Erythroblast (primary cell): Measurements from ENCODE around the gene ECE2.
"Not testable (repeated sequence)": the region's sequence is repeated elsewhere in the genome, so short reads cannot be mapped to it uniquely, and the experiment has no call there.

ENCODE experiments used
- GATA1 ChIP-seq: IDR thresholded peaks from 2 replicates; pipeline ENCODE4 v1.6.1; 2011; ENCODE audit warnings: low read depth, mild to moderate bottlenecking, control low read depth, low read length, moderate library complexity
- POLR2A ChIP-seq: IDR thresholded peaks from 2 replicates; pipeline ENCODE4 v1.6.1; 2011; ENCODE audit warnings: mild to moderate bottlenecking, low read length

DNA sequence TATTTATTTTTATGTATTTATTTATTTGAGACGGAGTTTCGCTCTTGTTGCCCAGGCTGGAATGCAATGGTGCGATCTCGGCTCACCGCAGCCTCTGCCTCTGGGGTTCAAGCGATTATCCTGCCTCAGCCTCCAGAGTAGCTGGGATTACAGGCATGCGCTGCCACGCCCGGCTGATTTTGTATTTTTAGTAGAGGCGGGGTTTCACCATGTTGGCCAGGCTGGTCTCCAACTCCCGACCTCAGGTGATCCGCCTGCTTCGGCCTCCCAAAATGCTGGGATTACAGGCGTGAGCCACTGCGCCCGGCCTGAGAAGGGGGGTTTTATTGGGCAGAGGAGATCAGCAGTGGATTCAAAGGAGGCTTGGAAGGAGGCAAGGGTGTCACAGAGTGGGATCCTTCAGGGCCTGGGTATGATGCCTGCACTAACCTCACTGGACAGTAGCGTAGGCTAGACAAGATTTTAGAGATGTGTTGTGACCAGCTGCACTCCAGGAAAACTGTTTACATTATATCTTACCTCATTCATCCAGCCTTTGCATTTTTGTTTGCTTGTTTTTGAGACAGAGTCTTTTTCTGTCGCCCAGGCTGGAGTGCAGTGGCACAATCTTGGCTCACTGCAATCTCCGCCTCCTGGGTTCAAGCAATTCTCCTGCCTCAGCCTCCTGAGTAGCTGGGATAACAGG, 63.8 kb downstream of the ECE2 start:
- TF ChIP-seq POLR2A, GATA1: not testable (repeated sequence)
